Glomerular endothelial cell (primary cell): ENCODE measurements around the gene GLRX2. TPM values are rescaled to one million over a fixed set of nuclear protein-coding genes. Genes with fewer than 3 reads are reported as not detected.
"Not testable (repeated sequence)": the region's sequence is repeated elsewhere in the genome, so short reads cannot be mapped to it uniquely, and the experiment has no call there.

Source experiments
- DNase-seq: peaks from one replicate; pipeline ENCODE4 v3.0.0-alpha.2; 2011; ENCODE audit warnings: low read depth, low spot score; ENCODE audit errors: extremely low read depth
- total RNA-seq: library from RNA; depleted of rRNA; stranded (reverse); fragments of >200 nt; gene quantifications from 2 replicates; pipeline ENCODE4 v1.2.3, GENCODE V29; 2015

GLRX2 gene
- total RNA-seq, 1 donor from 2014 or later = 7.1 TPM

GRCh38 chr1:193068013-193068412 lies 37.2 kb downstream of the GLRX2 start:
- no peak for DNase-seq

DNA sequence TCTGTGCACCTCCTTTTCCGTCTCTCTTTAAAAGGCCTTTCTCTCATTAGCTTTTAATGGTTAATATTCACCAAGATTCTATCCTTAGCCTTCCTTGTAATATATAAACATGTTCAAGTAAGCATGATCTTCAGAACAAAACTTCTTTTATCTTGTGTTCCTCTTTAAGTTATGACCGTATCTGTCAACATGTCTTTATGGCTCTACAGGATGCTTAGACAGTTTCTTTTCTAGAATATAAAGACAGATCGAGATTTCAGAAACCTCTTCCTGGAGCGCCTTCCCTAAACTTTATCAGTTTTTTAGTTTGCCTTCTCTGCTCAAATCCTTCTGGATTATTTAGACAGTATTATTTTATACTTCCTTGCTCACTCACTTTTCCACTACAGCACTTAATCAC lies 38.6 kb downstream of the GLRX2 start:
- DNase-seq = no peak

DNA sequence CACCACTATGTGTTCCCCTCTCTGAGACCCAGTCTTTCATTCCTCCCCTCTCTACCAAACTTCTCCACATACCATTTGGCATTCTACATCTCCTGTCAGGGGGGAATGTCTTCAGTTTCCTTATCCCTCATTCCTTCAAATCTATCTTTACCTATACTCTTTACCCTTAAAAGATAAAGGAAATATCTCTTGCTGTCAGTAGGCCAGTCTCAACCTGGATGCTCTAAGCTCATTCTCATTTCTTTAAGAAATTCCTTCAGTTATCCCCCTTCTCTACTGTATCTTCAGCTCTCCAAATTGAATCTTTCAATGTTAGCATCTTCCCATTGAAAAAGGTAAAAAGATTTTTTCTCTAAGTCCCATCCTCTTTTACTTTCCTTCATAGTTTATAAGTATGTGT lies 39.3 kb downstream of the GLRX2 start:
- DNase-seq = no peak

GRCh38 chr1:193062698-193063463 lies 42.3 kb downstream of the GLRX2 start:
- DNase-seq = no peak

DNA sequence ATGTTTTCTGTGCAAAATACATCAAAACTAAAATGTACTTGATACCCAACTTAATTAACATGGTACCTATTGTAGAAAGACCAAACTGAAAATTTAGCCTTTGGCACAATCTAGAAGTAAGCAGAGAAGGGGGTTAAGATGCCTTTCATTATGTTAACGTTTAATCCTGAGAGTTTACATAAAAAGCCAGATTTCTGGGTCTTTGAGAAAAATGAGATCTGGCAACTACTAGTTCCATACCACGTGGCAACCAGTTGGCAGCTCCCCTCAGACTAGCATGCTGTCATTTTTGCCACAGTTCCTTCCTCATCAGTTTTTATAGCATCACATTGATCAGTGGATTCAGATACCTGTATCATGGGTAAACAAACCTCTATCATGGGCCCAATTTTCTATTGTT lies 44.3 kb downstream of the GLRX2 start:
- no peak for DNase-seq

- DNase-seq = no peak
Measured at GRCh38 chr1:193060406-193060805, 44.8 kb downstream of the GLRX2 start.

- no peak for DNase-seq
Measured at GRCh38 chr1:193060115-193060403, 45.2 kb downstream of the GLRX2 start.

- peak; percentile 78 for DNase-seq
Measured at GRCh38 chr1:193059282-193060114, 45.7 kb downstream of the GLRX2 start, which contains the start of the genes RO60 and UCHL5. RO60 (plus strand) TSS chr1:193059612; CDS start chr1:193069055, 9,443 bp downstream. UCHL5 (minus strand) TSS chr1:193059360; CDS start chr1:193059260, 100 bp downstream.

DNA sequence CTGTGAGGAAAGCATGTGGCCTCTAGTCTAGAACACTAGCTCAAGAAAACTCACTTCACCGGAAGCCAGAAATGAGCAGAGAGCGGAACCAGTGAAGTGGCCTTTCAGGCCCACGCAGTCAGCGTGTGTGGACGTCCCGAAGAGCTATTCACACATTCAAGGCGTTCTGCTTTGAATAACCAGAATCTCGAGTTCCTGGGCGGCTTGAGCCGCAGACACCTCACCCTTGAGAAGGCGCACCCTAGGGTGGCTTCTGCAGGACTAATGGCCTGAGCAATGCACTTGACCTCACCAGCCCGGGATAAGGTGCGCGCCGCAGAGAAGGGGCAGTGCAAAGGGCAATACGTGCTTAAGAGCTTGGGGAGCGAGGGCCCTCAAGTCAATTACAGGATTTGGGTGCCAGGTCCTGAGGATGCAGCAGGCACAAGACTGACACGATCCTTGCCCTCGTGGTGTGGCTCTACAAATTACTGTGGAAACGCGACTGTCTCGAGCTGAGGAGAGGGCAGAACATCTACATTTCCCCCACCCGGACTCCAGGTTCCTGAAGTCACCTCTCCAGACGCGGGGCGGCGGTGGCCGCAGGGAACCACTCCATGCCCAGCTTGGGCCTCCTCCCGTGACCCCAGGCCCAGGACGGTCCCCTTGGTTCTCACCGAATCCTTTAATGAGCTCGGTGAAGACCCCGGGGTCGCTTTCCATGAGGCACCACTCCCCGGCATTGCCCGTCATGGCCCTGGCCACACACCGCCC lies 46.5 kb downstream of the GLRX2 start:
- no peak for DNase-seq

DNA sequence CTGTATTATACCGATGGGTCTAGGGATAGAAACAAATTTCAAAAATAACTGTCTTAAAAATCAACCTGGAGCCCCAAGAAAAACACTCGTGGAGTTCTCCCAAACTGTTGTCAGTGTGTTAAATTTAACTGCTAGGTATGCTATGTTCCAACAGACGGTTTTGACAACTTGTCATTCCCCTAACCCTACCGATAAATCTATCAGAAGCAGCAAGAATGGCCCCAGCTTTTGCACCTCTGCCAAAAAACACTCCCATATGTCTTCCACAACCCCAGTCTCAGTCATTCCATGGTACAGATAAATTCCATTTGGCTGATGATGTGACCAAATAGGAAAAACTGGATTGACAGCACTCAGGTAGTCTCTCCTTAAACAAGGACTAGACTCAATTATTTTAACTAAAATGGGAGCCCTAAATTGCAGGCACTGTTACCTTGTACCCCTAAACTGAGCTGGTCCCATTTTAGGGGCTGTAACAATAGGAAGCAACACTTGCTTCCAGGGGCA lies 51.0 kb downstream of the GLRX2 start:
- DNase-seq = no peak

DNA sequence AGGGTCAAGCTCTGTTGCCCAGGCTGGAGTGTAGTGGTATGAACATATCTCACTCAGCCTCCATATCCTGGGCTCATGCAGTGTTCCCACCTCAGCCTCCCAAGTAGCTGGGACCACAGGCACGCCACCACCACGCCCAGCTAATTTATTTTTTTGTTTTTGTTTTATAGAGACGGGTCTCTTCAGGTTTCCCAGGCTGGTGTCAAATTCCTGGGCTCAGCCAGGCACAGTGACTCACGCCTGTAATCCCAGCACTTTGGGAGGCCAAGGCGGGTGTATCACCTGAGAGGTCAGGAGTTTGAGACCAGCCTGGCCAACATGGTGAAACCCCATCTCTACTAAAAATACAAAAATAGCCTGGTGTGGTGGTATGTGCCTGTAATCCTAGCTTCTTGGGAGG lies 56.3 kb downstream of the GLRX2 start:
- not testable (repeated sequence) for DNase-seq

Other genes with a start within 250 kb of the GLRX2 start
- 17.7 and 31.3 TPM in 2 replicates for gene UCHL5, start 46.1 kb downstream of the GLRX2 start, total RNA-seq
- gene RO60, start 45.8 kb downstream of the GLRX2 start, total RNA-seq = 76.0 and 85.9 TPM in 2 replicates
- 30.1 and 33.1 TPM in 2 replicates for gene CDC73, start 16.6 kb upstream of the GLRX2 start, total RNA-seq
- gene B3GALT2, start 81.2 kb upstream of the GLRX2 start, total RNA-seq = 0.78 and 1.1 TPM in 2 replicates